NCI-H526 treated with DMSO at 0.1 percent for 48 hours (cell line): ENCODE results near the gene PIGW.
"Not testable (repeated sequence)": the region's sequence is repeated elsewhere in the genome, so short reads cannot be mapped to it uniquely, and the experiment has no call there.

ENCODE experiments used
- DNase-seq: peaks from one replicate; lab custom pipeline; 2025; lab: John Stamatoyannopoulos, UW

PIGW gene

DNA sequence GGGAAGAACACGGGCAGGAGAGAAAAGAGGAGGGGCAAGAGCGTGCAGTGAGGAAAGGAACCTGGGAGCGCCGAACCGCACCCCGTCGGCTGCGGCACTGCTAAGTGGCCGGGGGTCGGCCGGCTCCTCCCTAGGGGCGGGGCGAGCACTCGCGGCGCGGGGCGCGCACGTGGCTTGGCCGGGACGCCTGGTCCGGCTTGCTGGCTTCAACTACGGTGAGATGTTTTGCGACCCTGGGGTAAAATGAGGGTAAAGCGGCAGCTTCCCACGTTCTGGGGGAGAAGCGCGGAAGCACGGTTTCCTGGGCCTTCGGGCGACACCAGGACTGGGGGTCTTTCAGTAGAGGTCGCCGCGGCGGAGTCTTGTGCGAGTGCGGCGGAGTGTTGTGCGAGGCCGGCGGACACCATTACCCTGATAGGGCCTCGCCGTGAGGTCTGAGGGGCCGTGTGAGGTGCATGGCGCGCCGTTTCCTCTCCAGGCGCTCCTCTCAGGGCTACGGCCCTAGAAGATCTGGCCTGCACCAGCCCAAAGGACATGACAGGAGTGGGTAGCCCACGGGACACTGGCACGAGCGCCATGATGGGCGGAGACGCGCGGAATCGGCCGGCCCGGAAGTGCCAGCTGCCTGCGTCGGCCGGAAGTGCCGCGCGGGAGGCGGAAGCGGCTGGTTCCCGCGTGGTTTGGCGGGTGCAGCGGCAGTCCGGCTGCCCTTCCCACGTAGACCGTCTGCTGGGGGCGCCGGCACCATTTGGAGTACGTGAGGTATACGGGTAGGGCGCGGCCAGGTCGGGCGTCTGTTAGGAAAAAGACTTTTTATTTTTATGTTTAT lies at the start of gene PIGW, which contains the start of gene MYO19:
TSS of gene PIGW (plus strand) at position 148 of the 829 bp plus-strand sequence. CDS start 2,115 bp downstream, outside the sequence.
TSS of gene MYO19 (minus strand) at position 29 of the 829 bp plus-strand sequence. CDS start 2,330 bp downstream, outside the sequence.
- peak; percentile 76 for DNase-seq

DNA sequence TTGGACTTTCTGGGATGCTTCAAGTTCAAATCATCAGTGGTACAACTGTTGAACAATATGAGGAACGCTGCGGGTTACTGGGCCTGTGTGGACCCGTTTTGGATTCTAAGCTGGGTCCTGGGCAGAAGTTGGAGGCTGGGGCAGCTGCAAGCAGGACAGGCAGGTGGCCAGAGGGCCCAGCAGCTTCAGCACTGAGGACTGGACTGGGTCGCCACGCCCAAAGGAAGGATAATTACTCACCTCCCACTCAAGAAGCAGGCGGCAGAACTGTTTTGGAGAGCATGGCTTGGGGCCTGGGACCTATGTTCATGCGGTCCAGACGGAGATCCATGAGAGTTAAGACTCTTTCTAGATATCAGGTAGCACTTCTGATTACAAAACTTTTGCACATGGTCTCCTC lies 49.8 kb upstream of the PIGW start:
- no peak for DNase-seq

- no peak for DNase-seq
Observed at GRCh38 chr17:36485805-36486203, 49.0 kb upstream of the PIGW start.

GRCh38 chr17:36486204-36487194 lies 48.3 kb upstream of the PIGW start, which contains the start of gene ZNHIT3:
Gene ZNHIT3 (plus strand): TSS chr17:36486681. CDS start chr17:36486700, 19 bp downstream.
- DNase-seq = peak; percentile 92

- no peak for DNase-seq
Observed at GRCh38 chr17:36493956-36494355, 40.8 kb upstream of the PIGW start.

GRCh38 chr17:36494674-36495073 lies 40.1 kb upstream of the PIGW start:
- DNase-seq = no peak

DNA sequence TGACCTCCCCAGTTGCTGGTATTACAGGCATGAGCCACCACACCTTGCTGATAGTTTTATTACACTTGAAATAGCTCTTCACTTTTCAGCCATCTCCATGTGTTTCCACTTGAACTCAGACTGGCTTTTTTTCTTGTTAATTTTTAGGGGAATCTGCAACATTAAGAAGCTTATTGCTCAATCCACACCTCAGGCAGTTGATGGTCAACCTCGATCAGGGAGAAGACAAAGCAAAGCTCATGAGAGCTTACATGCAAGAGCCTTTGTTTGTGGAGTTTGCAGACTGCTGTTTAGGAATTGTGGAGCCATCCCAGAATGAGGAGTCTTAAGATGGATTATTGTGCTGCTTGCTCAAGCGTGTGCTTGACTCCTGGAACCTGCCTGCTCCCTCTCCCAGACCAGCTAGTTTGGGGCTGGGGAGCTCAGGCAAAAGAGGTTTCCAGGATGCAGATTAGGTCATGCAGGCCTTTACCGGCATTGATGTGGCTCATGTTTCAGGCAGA lies 39.7 kb upstream of the PIGW start:
- no peak for DNase-seq

DNA sequence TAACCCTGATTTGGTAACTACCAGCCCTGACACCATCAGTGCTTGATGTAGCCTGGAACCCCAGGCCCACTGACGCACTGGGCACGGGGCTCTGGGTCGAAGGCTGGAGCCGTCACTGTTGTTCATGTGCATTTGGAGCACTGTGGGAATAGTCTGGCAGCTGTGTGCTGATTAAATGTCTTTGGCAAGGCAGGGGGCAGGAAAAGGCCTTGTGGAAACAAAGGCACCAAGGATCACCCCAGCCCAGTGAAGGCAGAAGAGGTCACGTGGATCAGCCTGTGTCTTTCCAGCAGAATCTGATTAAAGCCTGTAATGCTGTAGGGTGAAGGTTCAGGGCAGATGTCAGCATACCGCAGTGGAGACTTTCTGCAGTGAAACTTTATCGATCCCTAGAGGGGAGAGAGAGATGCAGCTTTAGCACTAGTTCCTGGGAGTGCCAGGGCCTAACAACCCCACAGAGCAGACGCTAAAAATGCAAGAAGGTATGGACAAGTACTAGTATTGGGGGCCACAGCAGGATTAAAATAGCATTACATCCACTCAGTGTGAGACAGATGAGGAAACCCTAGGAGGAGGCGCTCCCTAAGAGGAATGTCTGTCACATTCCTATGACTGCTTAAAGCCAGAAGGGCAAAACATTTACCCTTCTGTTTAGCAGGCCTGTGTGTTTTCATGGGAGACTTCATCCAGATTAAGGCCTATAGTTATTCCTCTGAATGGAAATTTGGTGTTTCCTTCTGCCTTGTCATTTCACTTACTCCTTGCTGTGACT lies 38.6 kb upstream of the PIGW start:
- DNase-seq = no peak

DNA sequence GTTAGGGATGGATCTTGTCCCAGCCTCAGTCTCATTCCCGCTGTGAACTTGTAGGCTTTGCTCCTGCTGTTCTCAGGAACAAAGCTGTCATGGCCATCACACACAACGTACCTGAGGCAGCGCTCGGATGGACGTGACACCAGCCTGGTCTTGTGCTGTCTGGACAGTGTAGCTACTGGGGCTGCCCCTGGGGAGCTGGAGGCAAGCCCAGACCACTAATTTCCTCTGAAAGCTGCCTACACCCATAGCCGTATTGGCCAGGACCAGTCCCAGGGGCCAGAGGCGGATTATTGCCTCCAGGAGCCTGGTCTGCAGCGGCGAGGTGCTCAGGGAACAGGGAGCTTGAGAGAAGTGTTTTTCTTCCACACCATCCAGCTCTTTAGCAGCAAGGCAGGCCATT lies 36.6 kb upstream of the PIGW start:
- DNase-seq = no peak

DNA sequence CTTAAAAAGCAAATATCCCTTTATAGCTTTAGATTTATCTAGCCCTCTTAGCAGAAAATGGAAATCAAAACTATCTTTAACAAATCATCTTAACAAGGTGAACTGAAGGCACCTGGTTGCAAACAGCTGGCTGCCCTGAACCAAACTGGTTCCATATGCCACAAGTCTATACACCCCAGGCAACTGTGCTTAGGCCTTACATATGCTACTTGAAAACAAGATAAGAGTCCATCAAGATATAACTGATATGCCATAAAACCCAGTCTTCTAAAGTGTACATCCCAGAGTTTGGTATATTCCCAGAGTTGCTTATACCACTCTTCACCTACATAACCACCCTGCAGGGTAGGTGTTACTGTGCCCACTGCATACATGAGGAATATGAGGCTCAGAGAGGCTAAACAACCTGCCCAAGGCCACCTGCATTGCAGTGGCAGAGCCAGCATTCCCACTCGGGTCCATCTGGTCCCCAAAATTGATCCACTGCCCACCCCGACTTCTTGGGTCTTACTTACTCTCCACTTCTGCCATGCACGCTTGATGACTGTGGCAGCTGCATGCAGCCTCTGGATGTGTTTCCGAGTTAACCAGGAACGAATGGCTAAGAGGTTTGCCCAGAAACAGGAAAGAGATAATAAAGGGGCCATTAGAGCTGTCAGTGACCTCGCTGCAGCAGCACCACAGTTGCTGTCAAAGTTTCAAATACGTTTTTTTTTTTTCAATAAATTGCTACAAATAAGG lies 36.1 kb upstream of the PIGW start:
- no peak for DNase-seq

DNA sequence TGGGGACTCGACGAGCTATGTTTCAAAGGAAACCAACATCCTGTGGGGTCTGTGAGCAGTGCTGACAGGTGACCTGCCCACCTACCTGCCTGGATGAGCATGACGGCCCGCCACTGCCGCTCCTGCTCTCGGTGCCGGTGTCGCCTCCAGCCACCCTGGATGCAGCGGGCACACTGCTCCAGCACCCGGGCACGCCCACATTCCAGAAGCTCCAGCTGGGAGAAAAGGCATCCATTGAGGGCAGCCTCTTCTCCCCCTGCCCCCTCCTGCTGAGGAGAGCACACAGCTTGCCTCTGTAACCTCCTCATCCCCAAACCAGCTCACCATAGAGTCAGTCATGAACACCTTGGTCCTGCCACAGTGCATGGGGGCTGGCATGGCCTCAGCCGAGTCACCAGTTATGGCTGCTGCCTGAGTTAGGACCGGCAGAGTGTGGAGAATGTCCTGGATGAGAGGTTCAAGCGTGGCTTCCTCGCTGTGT lies 34.0 kb upstream of the PIGW start:
- no peak for DNase-seq

DNA sequence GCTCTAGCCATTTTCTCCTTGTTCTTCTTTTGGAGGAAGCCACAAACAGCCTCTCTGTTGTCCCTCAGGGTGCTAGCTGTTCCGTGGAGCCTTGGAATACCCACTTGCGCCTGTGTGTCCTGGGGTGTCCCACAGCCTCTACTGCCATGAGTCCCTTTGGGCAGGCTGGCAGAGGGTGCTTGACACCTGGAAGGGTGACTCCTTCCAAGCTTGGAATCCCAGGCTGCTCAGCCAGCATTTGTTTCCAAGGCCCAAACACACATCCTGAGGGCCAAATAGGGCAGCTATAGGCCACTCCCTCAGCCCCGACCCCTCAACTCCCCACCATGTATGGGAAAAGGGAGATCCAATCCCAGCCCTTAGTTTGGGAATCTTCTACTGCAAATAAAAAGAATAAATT lies 33.4 kb upstream of the PIGW start:
- no peak for DNase-seq

DNA sequence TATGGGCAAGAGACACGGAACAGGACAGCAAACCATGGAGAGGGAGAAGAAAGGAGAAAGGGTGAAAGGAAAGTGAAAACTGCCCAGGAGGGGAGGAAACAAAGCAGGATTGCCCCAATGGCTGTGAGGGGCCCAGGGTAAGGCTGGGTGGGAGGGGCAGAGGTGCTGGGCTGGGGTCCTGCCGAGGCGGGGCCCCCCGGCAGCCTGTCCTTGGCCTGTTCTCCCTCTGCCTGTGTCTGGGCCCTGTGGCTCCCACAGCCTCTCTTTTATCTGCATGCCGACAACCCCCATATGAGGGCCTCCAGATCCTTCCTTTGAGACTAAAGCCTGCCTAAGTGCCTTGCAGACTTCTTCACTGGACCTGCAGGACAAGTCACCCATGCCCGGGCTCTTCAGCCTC lies 32.8 kb upstream of the PIGW start:
- no peak for DNase-seq

- DNase-seq = no peak
Observed at GRCh38 chr17:36503456-36504155, 31.2 kb upstream of the PIGW start.

GRCh38 chr17:36504156-36504545 lies 30.6 kb upstream of the PIGW start:
- no peak for DNase-seq

DNA sequence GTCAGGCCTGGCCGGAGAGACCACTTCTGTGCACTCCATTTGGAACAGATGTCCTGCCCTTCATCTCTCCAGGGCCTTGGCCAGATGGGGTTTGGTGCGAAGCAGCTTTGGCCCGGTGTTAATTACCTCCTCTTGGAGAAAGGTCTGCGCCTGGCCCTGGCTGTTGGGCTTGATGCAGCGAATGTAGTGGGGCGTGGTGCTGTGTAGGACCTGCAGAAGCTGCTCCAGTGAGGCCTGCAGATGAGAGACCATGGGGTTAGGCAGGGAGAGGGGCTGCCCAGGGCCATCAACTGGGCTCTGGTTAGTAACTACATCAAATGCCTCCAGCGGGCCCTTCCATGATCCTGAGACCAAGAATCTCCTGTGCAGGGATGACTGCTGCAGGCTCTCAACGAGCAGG lies 29.6 kb upstream of the PIGW start:
- DNase-seq = no peak

DNA sequence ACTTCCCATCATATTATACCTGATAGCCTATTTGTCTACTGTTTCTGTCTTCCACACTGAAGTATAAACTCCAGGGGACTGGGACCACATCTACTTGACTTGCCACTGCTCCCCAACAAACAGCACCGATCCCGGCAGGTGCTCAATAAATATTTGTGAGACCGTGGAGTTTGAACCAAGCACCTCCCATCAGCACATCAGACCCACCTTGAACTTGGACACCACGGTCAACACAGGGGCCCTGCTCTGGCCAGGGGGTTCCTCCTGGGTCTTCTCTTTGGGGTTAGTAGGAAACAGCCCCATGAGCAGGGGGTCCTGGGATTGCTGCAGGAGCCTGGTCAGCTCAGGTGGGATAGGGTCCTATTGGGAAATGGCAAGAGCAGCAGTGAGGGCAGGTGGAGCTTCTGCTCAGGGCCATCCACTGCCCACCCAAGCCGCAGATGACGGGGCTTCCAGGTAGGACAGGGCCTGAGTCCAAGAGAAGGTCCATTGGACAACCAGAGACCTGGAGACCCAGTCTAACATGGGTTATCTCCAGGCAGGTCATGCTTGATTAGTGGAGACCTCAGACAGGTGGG lies 28.4 kb upstream of the PIGW start:
- DNase-seq = no peak

DNA sequence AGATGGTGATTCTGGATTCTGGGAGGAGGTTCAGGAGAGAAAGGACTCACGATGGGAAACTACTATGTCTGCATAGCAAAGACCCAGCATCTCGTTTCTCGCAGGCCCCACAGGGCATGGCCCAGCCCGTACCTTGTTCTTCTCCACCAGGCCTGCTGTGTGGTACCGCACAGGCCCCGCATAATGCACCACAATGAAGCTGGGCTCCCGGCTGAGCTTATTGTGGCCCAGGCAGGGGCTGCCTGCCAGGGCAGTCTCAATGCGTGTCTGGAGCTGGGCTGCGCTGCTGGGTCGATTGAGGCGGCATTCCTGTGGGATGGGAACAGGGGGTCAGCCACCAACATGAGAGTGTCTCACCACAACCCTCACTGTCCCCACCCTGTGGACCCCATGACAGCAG lies 28.0 kb upstream of the PIGW start:
- no peak for DNase-seq

DNA sequence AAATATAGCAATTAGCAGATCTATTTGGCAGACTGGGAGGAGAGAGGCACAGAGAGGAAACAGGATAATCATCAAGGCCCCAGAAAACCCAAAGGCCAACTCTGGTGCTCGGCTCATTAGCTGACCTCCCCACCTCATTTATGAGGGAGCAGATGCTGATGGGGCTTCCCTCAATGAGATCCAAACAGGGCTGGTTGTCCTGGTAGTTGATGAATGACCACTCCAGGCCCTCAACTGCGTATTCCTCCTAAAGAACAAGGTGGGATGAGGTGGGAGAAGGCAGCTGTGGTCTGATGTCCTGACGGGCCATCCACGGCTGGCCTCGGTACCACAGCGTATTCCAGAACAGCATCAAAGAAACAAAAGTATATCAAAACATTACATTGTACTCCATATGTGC lies 27.5 kb upstream of the PIGW start:
- no peak for DNase-seq

GRCh38 chr17:36508439-36508838 lies 26.3 kb upstream of the PIGW start:
- not testable (repeated sequence) for DNase-seq
